NCI-H226 (cell line): Measurements from ENCODE around the gene ACRV1.

Experiments used
- DNase-seq: peaks from one replicate; pipeline ENCODE4 v3.0.0-alpha.2; 2015

Gene ACRV1

DNA sequence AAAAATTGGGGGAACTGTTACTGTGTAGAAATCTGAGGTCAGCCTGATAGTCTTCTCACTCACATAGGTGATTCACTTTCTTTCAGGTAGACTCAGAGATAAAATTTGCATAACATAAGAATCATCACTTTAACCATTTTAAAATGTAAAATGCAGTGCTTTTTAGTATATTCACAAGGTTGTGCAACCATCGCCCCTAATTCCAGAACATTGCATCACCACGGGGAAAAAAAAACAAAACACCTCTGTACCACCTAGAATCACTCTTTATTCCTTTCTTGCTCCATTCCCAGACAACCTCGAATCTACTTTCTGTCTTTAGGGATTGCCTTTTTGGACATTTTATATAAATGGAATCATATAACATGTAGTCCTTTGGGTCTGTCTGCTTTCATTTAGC, 34.8 kb downstream of the ACRV1 start:
- no peak for DNase-seq

GRCh38 chr11:125638315-125638714, 42.3 kb downstream of the ACRV1 start:
- no peak for DNase-seq

DNA sequence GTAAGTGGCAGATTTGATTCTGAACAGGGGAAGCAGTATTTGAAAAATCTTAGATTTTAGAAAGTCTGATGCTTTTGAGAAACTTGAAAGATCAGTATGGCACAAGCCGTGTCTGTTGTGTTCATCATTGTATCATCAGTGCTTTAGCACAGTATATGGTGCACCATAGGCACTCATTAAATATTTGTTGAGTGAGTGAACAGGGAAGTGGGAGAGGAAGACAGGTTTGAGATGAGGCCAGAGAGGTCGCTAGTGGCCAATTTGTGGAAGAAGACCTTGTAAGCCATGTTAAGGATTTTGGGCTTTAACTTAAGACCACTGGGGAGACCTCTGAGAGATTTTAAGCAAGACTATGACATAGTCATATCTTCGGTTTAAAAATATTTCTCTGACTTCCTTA, 42.8 kb downstream of the ACRV1 start:
- no peak for DNase-seq

DNA sequence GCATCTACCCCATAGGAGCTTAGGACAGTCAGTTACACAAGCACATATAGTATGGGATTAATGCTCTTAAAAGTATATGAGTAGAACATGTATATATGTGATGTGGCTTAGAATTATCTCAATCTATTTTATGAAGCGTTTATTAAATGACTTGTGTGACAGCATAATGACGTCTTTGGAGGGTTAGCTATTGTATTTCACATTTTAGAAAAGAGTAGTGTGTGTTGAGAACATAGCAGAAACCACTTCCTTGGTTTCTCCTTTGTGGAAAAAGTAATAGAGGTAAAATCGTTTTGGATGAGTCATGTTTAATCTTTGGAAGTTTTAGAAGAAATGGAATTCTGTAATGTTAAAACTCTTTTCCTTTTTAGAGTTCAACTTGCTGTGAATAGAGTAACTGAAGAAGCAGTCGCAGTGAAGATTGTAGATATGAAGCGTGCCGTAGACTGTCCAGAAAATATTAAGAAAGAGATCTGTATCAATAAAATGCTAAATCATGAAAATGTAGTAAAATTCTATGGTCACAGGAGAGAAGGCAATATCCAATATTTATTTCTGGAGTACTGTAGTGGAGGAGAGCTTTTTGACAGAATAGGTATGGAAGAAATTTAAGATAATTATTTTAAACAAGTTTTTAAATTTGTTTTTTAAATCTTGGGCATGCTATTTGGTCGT, 53.3 kb downstream of the ACRV1 start:
- no peak for DNase-seq

DNA sequence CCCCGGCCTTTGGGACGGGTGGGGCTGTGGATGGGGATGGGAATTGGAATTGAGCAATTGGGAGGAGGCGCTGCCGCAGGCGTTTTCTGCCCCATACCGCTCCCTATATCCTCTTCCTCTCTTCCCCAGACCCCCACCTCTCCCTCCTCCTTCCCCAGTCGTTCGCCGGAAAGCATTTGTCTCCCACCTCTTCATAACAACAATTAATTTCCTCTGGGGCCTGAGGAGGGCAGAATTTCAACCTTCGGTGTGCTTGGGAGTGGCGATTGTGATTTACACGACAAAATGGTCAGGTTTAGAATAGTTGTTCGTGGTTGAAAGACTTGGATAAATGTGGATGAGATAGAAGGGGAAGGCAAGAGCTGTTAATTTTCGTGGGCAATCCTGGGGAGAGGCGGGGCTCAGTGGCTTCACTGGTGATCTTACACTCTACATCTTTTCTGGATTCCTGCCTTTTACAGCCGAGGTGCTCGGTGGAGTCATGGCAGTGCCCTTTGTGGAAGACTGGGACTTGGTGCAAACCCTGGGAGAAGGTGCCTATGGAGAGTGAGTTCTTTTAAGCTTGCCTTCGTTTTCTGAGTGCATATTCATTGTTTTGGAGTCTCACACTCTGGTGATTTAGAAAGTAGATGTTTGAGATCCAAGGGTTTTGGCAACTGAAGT, 54.2 kb downstream of the ACRV1 start:
- peak; percentile 96 for DNase-seq

DNA sequence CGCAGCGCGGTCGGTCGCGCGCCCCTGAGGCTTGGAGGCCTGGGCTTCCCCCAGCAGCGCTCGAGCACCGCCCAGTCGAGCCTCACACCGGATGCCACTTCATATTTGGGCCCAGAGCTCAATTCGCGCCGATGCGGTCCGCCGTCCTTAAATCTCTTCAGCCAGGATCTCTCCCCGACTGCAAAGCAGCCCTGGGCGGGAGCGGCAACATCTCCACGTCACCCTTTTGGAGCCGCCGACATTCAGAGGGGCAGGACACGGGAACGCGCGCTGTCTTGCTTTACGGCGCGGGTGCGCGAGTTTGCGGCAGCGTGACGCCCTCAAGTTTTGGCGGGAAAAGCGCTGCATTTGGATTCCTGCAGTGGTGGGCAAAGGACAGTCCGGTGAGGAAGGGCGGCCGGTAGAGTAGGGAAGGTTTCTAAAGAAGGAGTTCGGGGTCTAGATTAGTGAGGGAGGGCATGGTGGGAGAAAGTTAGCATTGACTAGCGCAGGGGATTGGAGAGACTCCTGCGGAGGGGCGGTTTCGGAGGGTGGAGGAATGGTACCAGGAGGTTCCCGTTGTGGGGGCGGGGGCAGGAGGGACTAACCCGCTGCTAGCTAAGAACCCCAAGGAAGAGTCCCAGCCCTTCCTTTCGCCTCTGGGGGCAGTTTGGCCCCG, 54.9 kb downstream of the ACRV1 start:
- peak; percentile 88 for DNase-seq

DNA sequence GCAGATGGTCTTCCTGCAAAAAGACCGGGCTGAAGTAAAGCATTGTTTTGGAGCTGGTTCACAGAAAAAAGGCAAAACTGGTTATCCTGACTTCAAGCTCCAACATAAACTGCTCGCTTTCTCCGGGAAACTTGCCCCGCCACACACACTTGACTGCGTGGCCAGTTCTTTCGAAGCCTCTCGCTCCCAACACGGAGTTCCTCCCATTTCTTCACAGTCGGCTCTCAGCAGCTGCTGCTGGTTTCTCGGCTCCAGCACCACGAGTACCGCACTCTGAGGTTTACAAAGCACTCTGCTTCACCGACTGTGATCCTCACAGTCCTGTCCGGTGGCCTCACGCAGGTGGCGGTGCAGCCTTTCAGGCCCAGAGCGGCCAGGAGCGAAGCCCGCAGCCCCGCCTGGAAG, 55.4 kb downstream of the ACRV1 start:
- DNase-seq, result no peak

- no peak for DNase-seq
Observed at GRCh38 chr11:125624756-125625213, 55.9 kb downstream of the ACRV1 start, which contains the start of gene CHEK1. Gene CHEK1, plus strand, starts transcription at chr11:125625163. Its CDS starts 1,606 bp downstream, at chr11:125626769.

GRCh38 chr11:125623064-125623463, 57.6 kb downstream of the ACRV1 start:
- no peak for DNase-seq

DNA sequence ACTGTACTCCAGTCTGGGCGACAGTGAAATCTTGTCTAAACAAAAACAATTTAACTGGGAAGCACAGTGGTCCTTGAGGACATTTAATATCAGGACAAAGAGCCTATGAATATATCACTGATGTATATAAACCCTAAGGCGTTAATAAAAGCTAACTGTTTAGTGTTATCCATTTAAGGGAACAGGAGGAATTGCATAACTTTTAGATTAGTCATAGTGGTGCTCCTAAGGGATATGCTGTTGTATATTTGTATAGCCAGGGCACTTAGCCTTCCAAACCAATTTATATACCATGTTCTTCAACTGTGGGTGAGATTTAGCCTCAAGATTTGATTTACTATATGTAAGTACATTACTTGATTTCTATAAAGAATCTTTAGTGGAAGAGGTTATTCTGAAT, 58.7 kb downstream of the ACRV1 start:
- peak; percentile 53 for DNase-seq
